Stimulated activated naive CD8-positive, alpha-beta T cell treated with anti-CD3 and anti-CD28 coated beads, Interleukin-15, Interleukin-2, amounts not matched to agents 100 ng/mL and 50 ng/mL, for 24 hours (primary cell): ENCODE data around the gene LGALS1.

ENCODE experiments used
- H3K27ac Mint-ChIP-seq: one replicate; pipeline ENCODE4 v1.8.0; 2021; ENCODE audit warnings: mild to moderate bottlenecking, mixed read lengths
- H3K27me3 Mint-ChIP-seq: one replicate; pipeline ENCODE4 v1.8.0; 2021; ENCODE audit warnings: mixed read lengths
- H3K36me3 Mint-ChIP-seq: one replicate; pipeline ENCODE4 v1.8.0; 2021; ENCODE audit warnings: low read depth, mixed read lengths
- H3K4me1 Mint-ChIP-seq: one replicate; pipeline ENCODE4 v1.8.0; 2021; ENCODE audit warnings: low read depth, mixed read lengths
- H3K4me3 Mint-ChIP-seq: one replicate; pipeline ENCODE4 v1.8.0; 2021; ENCODE audit warnings: mild to moderate bottlenecking, mixed read lengths
- H3K9me3 Mint-ChIP-seq: one replicate; pipeline ENCODE4 v1.8.0; 2021; ENCODE audit warnings: mixed read lengths

Gene LGALS1

GRCh38 chr22:37674951-37675929 lies at the start of gene LGALS1:
LGALS1 (plus strand) TSS chr22:37675636; CDS start chr22:37675703, 67 bp downstream.
- peaks cover 65% of the 10 kb centered on the region for H3K4me1 Mint-ChIP-seq
- peak within 1 kb of the TSS; percentile 86 for H3K27ac Mint-ChIP-seq
- peak within 1 kb of the TSS; percentile 80 for H3K4me3 Mint-ChIP-seq
- H3K36me3 Mint-ChIP-seq, result peaks cover 7% of the 10 kb centered on the region
- no peaks in the 10 kb centered on the region for H3K9me3 Mint-ChIP-seq
- H3K27me3 Mint-ChIP-seq, result no peaks in the 10 kb centered on the region

- Mint-ChIP-seq H3K36me3 (peaks cover 6% of the 10 kb centered on the region), H3K9me3 (no peaks in the 10 kb centered on the region), H3K4me3 (no peak overlapping the region), H3K4me1 (peaks cover 47% of the 10 kb centered on the region), H3K27ac (peak overlapping the region; percentile 63), H3K27me3 (no peaks in the 10 kb centered on the region)
Observed at GRCh38 chr22:37625737-37626136, 49.7 kb upstream of the LGALS1 start.

GRCh38 chr22:37626144-37626543 lies 49.3 kb upstream of the LGALS1 start:
- Mint-ChIP-seq H3K4me3 (no peak overlapping the region), H3K9me3 (no peaks in the 10 kb centered on the region), H3K27ac (peak overlapping the region; percentile 63), H3K4me1 (peaks cover 48% of the 10 kb centered on the region), H3K36me3 (peaks cover 4% of the 10 kb centered on the region), H3K27me3 (no peaks in the 10 kb centered on the region)

- Mint-ChIP-seq H3K27ac (peak overlapping the region; percentile 92), H3K9me3 (no peaks in the 10 kb centered on the region), H3K4me1 (peaks cover 53% of the 10 kb centered on the region), H3K4me3 (peak overlapping the region; percentile 24), H3K27me3 (no peaks in the 10 kb centered on the region), H3K36me3 (peaks cover 5% of the 10 kb centered on the region)
Observed at GRCh38 chr22:37626556-37627075, 48.8 kb upstream of the LGALS1 start.

- H3K9me3 Mint-ChIP-seq, result no peaks in the 10 kb centered on the region
- H3K4me1 Mint-ChIP-seq, result peaks cover 58% of the 10 kb centered on the region
- peak overlapping the region; percentile 24 for H3K4me3 Mint-ChIP-seq
- H3K27ac Mint-ChIP-seq, result peak overlapping the region; percentile 92
- no peaks in the 10 kb centered on the region for H3K27me3 Mint-ChIP-seq
- peaks cover 10% of the 10 kb centered on the region for H3K36me3 Mint-ChIP-seq
Observed at GRCh38 chr22:37627121-37627520, 48.3 kb upstream of the LGALS1 start.

- peaks cover 10% of the 10 kb centered on the region for H3K36me3 Mint-ChIP-seq
- peak overlapping the region; percentile 92 for H3K27ac Mint-ChIP-seq
- H3K4me3 Mint-ChIP-seq, result peak overlapping the region; percentile 24
- peaks cover 61% of the 10 kb centered on the region for H3K4me1 Mint-ChIP-seq
- H3K27me3 Mint-ChIP-seq, result no peaks in the 10 kb centered on the region
- no peaks in the 10 kb centered on the region for H3K9me3 Mint-ChIP-seq
Observed at GRCh38 chr22:37627545-37627944, 47.9 kb upstream of the LGALS1 start.

GRCh38 chr22:37628830-37629229 lies 46.6 kb upstream of the LGALS1 start:
- Mint-ChIP-seq H3K36me3 (peaks cover 6% of the 10 kb centered on the region), H3K27ac (no peak overlapping the region), H3K4me1 (peaks cover 67% of the 10 kb centered on the region), H3K4me3 (no peak overlapping the region), H3K9me3 (no peaks in the 10 kb centered on the region), H3K27me3 (no peaks in the 10 kb centered on the region)

- H3K9me3 Mint-ChIP-seq, result no peaks in the 10 kb centered on the region
- no peaks in the 10 kb centered on the region for H3K27me3 Mint-ChIP-seq
- H3K4me3 Mint-ChIP-seq, result no peak overlapping the region
- peaks cover 5% of the 10 kb centered on the region for H3K36me3 Mint-ChIP-seq
- H3K4me1 Mint-ChIP-seq, result peaks cover 73% of the 10 kb centered on the region
- no peak overlapping the region for H3K27ac Mint-ChIP-seq
Observed at GRCh38 chr22:37629928-37630327, 45.5 kb upstream of the LGALS1 start.

GRCh38 chr22:37630839-37631435 lies 44.5 kb upstream of the LGALS1 start:
- peak overlapping the region; percentile 63 for H3K27ac Mint-ChIP-seq
- H3K4me3 Mint-ChIP-seq, result no peak overlapping the region

GRCh38 chr22:37631448-37632173 lies 43.8 kb upstream of the LGALS1 start:
- Mint-ChIP-seq H3K9me3 (no peaks in the 10 kb centered on the region), H3K4me3 (peak overlapping the region; percentile 73), H3K27ac (peak overlapping the region; percentile 63), H3K4me1 (peaks cover 73% of the 10 kb centered on the region), H3K27me3 (no peaks in the 10 kb centered on the region), H3K36me3 (peaks cover 5% of the 10 kb centered on the region)

More at GRCh38 chr22:37630839-37631435, 44.5 kb upstream of the LGALS1 start:
- H3K4me1 Mint-ChIP-seq, result peaks cover 73% of the 10 kb centered on the region
- H3K27me3 Mint-ChIP-seq, result no peaks in the 10 kb centered on the region
- peaks cover 5% of the 10 kb centered on the region for H3K36me3 Mint-ChIP-seq
- no peaks in the 10 kb centered on the region for H3K9me3 Mint-ChIP-seq

- H3K27me3 Mint-ChIP-seq, result no peaks in the 10 kb centered on the region
- peaks cover 73% of the 10 kb centered on the region for H3K4me1 Mint-ChIP-seq
- peaks cover 5% of the 10 kb centered on the region for H3K36me3 Mint-ChIP-seq
- H3K27ac Mint-ChIP-seq, result peak overlapping the region; percentile 94
- peak overlapping the region; percentile 73 for H3K4me3 Mint-ChIP-seq
- H3K9me3 Mint-ChIP-seq, result no peaks in the 10 kb centered on the region
Observed at GRCh38 chr22:37632174-37633088, 43.0 kb upstream of the LGALS1 start.

GRCh38 chr22:37633089-37633624 lies 42.3 kb upstream of the LGALS1 start:
- Mint-ChIP-seq H3K4me1 (peaks cover 74% of the 10 kb centered on the region), H3K4me3 (peak overlapping the region; percentile 73)

GRCh38 chr22:37633625-37634416 lies 41.6 kb upstream of the LGALS1 start:
- H3K27ac Mint-ChIP-seq, result peak overlapping the region; percentile 94
- H3K9me3 Mint-ChIP-seq, result no peaks in the 10 kb centered on the region
- H3K4me3 Mint-ChIP-seq, result peak overlapping the region; percentile 75
- peaks cover 5% of the 10 kb centered on the region for H3K36me3 Mint-ChIP-seq
- peaks cover 76% of the 10 kb centered on the region for H3K4me1 Mint-ChIP-seq
- no peaks in the 10 kb centered on the region for H3K27me3 Mint-ChIP-seq

More at GRCh38 chr22:37633089-37633624, 42.3 kb upstream of the LGALS1 start:
- H3K27me3 Mint-ChIP-seq, result no peaks in the 10 kb centered on the region
- no peaks in the 10 kb centered on the region for H3K9me3 Mint-ChIP-seq
- H3K36me3 Mint-ChIP-seq, result peaks cover 5% of the 10 kb centered on the region
- H3K27ac Mint-ChIP-seq, result peak overlapping the region; percentile 94
